NCI-H1930 (cell line): Measurements from ENCODE around the gene FAM117B.

Experiments used
- DNase-seq, 2 experiments: peaks; one replicate each; lab custom pipeline; 2025; lab: John Stamatoyannopoulos, UW

FAM117B gene

DNA sequence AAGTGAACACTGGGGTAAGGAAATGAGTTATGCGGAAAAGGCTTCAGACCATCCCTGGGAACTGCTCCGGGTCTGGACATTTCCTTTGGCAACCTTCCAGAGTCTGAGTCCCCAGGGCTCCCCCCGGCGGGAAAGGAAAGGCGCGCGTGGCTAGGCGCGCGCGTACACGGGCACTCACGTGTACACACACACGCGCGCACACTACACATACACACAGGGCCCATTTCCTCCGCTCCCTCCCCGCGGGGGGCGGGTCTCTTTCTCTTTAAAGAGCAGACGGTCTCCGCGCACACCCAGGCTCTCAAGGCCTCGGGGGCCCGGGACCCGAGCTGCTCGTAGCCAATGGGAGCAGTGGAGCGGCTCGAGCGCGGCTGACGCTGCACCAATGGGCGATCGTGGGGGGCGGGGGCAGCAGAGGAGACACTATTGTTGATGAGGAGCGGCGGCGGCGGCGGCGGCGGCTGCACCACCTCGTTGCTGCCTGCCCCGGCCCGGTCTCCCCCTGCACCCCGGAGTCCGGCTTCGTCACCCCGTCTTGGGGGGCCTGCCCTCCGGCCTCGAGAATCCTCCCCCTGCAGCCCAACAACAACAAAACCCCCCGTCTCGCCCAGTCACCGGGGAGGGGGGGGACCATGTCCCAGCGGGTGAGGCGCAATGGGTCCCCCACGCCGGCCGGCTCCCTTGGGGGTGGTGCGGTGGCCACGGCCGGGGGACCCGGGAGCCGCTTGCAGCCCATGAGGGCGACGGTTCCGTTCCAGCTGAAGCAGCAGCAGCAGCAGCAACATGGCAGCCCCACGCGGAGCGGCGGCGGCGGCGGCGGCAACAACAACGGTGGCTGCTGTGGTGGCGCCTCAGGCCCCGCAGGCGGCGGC lies at the start of gene FAM117B:
Gene FAM117B (plus strand): TSS at position 414 of the 872 bp plus-strand sequence. CDS start 219 bp downstream, at position 633.
- peak; percentile 94 to 97 for DNase-seq

DNA sequence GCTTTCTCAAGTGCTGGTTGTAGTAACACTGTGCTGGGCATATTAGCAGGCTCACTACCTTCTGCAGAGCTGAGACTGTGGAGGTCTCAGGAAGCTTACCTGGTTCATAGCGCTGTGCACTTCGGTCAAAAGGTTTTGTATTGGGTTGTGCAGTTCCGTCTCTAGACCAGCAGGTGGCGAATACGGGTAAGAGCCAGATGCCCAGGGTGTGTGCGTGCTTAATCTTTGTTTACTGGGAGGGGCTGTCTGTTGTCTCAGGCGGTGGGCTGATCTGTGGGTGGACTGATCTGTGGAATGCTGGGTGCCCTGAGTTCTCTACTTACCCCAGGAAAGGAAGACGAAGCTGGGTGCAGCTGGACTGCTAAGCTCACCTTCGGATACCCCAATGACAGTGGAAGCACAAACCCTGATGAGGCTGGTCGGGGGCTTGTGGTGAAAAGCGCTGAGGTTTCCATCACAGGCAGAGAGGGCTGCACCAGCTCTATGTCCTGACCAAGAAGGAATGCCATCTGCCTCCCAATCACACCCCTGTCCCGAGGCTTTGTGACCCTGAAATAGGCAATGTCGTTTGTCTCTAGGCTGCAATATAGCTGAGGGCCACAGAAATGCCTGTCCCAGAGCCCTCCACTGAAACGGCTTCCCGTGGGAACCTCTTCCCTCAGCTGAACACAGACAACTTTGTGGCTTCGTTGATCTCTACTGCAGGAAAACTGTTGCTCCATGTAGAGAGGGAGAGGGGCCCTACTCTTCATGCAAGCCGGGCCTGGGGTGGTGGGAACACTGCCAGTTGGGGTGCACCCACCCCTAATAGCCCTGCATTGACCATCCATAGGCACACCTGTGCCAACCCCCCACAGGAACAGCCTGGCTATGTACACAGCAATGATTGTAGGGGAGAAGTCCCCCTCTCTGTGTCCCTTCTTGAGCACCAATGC lies 45.9 kb upstream of the FAM117B start:
- DNase-seq, result peak; percentile 74 to 79

- DNase-seq, result no peak
These were observed 45.2 kb upstream of the FAM117B start for GRCh38 chr2:202589582-202589949.

GRCh38 chr2:202592566-202592965 lies 42.2 kb upstream of the FAM117B start:
- no peak for DNase-seq

GRCh38 chr2:202599105-202599504 lies 35.7 kb upstream of the FAM117B start:
- no peak for DNase-seq

- no peak for DNase-seq
These were observed 34.9 kb upstream of the FAM117B start for GRCh38 chr2:202599911-202600310.

GRCh38 chr2:202604699-202605098 lies 30.1 kb upstream of the FAM117B start:
- no peak for DNase-seq

- DNase-seq, result no peak
These were observed 29.6 kb upstream of the FAM117B start for GRCh38 chr2:202605174-202605573.

- DNase-seq, result no peak
These were observed 26.5 kb upstream of the FAM117B start for GRCh38 chr2:202608142-202608852.

- no peak for DNase-seq
These were observed 25.2 kb upstream of the FAM117B start for GRCh38 chr2:202609381-202610145.

- DNase-seq, result no peak
These were observed 24.4 kb upstream of the FAM117B start for GRCh38 chr2:202610380-202610779.

DNA sequence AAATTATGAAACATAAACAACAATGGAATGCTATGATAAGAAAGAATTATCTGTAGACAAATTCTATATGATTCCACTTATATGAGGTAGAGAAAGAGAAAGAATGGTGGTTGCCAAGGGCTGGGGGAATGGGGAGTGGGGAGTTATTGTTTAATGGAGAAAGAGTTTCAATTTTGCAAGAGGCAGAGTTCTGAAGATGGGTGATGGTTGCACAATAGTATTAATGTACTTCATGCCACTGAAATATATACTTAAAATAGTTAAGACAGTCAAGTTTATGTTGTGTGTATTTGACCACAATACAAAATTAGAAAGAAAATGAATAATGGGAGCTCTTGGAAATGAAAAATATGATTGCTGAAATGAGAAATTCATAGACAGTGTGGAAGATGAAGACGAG lies 22.6 kb upstream of the FAM117B start:
- DNase-seq, result no peak

DNA sequence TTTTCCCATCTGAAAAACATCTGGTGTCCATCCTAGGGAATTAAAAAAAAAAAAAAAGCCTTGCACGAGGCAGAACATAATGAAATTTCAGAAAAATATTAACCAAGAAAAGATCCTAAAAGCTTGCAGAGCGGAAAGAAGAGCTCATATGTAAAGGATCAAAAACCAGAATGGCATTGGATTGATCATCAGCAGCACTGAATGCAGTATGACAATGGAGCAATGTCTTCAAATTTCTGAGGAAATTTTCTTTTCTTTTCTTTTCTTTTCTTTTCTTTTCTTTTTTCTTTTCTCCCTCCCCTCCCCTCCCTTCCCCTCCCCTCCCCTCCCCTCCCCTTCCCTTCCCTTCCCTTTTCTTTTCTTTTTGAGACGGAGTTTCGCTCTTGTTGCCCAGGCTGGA lies 21.3 kb upstream of the FAM117B start:
- DNase-seq, result no peak

- no peak for DNase-seq
These were observed 10.6 kb upstream of the FAM117B start for GRCh38 chr2:202624133-202624532.

GRCh38 chr2:202627042-202627441 lies 7.7 kb upstream of the FAM117B start:
- DNase-seq, result no peak

GRCh38 chr2:202628646-202629198 lies 6.0 kb upstream of the FAM117B start:
- no peak for DNase-seq

DNA sequence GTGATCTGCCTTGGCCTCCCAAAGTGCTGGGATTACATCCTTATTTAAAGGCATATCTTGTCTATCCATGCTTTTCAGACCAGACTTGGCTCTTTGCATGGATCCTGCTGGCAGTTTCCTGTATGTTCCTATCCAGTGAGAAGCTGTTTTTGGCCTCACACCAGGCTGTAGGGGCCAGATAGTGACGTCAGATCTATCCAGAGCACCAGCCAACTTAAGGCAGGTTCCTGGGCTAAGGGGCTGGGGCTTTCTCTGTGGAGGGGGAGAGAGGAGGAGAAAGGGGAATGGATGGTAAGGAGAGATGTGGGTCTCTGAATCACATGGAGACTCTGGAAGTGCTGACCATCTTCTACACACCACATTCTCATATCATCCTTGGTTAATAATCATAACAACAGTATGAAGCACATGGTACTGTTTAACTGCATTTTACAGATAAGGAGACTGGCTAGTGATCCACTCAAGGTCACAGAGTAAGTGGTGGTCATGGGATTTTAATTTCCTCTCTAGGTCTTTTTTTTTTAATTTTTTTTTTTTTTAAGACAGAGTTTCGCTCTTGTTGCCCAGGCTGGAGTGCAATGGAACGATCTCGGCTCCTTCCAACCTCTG lies 2.0 kb upstream of the FAM117B start:
- no peak for DNase-seq

- no peak for DNase-seq
These were observed 1.3 kb upstream of the FAM117B start for GRCh38 chr2:202633470-202633869.

- peak; percentile 64 to 69 for DNase-seq
These were observed 851 bp downstream of the FAM117B start for GRCh38 chr2:202635428-202636212.

- no peak for DNase-seq
These were observed 1.4 kb downstream of the FAM117B start for GRCh38 chr2:202636213-202636513.
